Measurements from ENCODE around the gene PHF24. TPM values are rescaled to one million over a fixed set of nuclear protein-coding genes. Genes with fewer than 3 reads are reported as not detected.
A peak's percentile ranks its signal among the peaks of the same experiment; 100 is the strongest.

PHF24 gene
- total RNA-seq, 1 donor from 2014 or later: under 0.01 TPM

- no peak for DNase-seq (ENCODE audit: low read depth)
Observed at GRCh38 chr9:34983209-34983608, 25.1 kb downstream of the PHF24 start.

DNA sequence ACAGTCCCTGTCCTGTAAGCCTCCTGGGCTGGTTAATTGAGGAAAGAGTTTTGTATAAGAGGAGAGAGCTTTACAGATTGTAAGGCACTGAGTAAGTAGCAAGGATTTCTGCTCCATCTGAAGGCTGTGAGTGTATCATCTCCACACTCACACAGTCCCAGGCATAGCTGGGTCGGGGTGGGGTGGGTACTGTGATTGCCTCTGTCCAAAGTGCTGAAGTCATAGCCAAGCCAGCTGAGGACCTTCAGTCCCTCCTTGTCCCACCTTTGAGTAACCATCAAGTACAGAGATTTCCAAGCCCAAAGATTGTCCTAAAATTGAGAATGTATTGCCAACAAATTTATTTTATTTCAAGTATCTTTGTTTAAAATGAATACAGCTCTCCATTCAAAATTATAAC is 26.0 kb downstream of the PHF24 start:
- no peak for DNase-seq (ENCODE audit: low read depth)

- peak; percentile 55 for DNase-seq (ENCODE audit: low read depth)
Observed at GRCh38 chr9:34985311-34985899, 27.3 kb downstream of the PHF24 start.

DNA sequence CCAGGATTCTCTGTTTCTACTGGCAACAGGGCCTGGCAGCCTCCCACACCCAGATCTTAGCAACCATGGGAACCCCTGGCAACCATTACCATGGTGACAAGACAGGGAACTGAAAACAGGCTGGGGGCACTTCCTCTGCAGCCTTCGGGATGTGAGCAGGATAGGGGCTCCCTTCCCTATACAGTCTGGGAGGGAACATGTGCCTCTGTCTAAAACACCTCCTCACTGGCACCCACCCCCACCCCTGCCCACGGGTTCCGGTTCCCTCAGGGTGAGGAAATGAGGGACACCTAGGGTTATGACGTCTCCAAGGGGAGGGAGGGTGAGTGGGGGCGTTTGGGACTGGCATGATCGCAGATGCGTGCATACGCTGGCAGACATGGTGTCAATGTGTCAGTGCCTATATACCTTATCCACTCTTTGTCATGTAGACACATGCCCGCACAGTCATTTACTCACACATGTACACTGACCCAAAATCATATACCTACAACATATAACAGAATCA is 28.5 kb downstream of the PHF24 start:
- DNase-seq (ENCODE audit: low read depth): no peak

DNA sequence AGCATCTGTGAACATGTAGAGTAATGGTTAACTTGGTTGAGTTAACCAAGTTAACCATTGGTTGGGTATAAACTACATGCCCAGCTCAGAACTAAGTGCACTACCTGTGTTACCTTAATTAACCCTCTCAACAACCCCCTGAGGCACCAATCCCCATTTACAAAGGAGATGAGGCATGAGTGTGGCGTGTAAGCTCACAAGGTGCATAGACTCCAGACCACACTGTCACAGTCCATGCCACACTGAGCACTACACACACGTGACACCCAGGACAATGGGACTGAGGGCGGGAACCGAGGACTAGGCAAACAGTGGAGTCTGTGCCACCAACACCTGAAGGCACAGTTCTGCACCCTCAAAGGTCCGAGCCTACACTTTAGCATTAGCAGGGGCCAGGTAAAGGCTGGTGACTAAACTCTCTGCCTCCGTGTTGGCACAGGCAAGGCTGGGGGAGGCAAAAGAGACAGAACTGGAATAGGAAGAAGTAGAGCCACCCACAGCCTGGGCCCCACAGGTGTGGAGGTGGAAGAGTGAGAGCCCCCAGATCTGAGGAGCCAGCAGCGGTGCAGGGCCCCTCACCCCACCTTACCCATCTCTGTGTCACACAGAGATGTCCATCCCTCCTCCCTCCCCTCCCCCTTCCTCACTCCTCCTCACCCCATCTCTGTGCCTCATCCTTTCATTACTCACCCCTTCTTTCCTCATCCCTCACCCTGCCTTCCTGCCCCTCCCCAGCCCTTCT is 29.2 kb downstream of the PHF24 start:
- peak; percentile 56 for DNase-seq (ENCODE audit: low read depth)

- DNase-seq (ENCODE audit: low read depth): no peak
Observed at GRCh38 chr9:34988218-34989002, 30.3 kb downstream of the PHF24 start.

- DNase-seq (ENCODE audit: low read depth): peak; percentile 98
Observed at GRCh38 chr9:34989003-34989945, 31.2 kb downstream of the PHF24 start, which contains the start of gene DNAJB5. TSS of gene DNAJB5 (plus strand) at chr9:34989745. CDS start at chr9:34990631, 886 bp downstream.

DNA sequence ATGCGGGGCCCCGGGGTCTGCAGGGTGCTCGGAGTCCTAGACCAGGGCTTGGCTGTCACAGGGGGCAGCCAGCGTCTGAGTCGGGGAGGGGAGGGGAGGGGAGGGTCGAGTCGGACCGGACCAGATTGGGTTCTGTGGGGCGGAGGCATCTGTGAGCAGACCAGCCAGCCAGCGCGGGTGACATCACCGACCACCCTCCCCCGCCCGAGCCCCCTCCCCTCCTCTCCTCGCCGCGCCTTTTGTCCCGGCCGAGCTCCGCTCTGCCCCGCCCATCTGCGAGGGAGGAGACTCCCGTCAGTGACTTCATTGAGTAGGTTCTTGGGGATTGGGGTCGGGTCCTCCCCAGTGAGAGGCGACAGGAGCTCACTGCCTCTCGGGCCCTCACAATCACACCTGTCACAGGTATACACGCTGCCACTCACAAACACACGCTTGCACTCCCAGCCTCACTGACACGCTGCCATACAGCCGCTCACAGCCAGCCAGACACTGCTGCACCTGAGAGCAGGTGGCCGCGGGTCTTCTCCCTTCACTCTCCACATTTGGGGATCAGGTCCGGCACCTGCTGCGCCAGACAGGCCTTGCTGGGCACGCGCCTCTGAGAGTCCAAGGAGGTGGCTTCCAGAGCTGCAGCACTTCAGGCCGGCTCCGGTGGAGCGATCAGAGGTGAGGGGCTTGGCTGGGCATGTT is 32.0 kb downstream of the PHF24 start:
- DNase-seq (ENCODE audit: low read depth): no peak

DNA sequence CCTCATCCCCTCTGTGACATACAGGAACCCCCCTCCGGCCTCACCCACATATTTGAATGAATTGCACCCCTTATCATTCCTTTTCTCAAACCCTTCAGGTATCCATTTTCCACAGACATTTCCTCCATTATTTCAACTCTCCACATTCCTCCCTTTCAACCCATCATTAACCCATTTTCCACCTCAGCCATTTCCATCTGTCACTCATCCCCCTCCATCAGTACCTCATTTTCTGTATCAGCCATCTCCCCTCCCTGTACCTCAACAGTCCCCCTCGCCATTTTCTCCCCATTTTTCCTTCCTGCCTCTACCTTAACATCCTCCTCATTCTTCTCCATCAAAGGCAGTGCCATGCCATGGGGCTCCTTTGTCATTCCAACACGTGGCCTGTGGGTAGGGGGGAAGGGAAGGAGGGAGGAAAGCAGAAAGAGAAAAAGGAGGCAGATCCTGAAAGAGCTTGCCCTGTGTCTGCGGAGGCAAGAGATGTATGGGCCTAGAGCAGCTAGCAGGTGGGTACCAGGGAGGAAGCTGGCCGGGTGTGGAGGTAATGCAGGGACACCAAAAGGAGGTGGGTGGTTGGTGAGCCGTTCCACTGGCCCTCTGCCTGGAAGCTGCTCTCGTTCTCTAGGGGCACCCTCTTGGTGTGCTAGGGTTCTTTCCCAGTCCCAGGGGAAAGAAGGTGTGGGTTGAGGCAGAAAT is 33.0 kb downstream of the PHF24 start:
- DNase-seq (ENCODE audit: low read depth): no peak

DNA sequence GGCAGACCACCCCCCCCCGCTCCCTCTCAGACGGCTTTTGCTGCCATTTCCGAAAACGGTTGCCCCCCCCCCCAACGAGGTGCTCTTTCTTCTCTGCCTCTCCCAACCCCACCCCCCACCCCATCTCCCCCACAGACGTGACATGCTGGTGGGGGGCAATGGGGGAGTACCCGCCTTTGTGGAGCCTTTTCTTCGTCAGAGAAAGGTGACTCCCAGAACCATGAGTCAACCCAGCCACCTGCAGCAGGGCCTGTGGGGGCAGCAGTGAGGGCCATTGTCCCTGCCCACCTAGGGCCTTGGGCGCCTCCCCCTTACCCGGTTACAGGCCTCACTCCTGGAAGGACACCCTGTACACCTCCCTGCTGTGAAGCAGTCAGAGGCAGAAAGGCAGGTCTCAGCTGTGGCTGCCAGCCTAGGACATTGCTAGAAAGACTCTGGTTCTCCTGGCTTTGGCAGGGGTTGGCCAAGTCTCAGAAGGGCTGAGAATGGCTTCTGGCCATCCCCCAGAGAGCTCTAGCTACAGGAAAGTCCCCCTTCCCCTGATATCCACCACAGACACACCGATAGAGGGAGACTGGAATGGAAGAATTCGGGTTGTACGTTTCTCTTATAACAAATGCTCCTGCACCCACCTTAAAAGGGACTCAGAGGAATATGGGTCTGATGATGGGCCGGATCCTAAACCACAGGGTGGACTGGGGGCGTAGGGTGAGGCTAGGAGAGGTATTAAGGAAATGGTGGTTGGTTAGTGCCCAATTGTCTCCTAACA is 33.7 kb downstream of the PHF24 start:
- DNase-seq (ENCODE audit: low read depth): no peak

DNA sequence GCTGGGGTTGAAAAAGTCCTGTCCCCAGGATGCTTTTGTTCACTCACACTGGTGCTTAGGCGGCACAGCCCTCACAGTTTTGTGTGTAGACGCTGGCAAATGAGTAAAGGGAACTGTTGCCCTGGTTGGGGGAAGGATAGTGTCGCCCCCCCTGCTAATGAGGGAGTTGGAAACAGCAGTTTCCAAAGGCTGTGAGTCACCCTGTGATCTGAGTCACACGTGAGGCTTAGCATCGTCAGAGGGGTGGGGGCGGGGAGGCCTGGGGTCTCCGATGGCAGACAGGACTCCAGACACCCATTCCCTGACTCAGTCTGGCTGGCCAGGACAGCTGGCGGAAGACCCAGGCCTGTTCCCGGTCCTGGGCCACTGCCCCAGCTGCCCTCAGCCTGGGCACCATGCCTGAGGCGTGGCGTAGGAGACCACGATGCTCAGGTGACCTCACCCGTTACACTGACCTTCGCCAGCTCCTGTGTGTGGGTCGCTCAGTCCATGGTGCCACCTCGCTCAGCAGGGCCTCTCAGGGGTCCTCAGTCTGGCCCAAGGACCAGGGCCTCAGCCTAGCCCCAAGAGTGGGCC is 34.4 kb downstream of the PHF24 start:
- peak; percentile 91 for DNase-seq (ENCODE audit: low read depth)

- peak; percentile 78 for DNase-seq (ENCODE audit: low read depth)
Observed at GRCh38 chr9:34993502-34994259, 35.6 kb downstream of the PHF24 start.

DNA sequence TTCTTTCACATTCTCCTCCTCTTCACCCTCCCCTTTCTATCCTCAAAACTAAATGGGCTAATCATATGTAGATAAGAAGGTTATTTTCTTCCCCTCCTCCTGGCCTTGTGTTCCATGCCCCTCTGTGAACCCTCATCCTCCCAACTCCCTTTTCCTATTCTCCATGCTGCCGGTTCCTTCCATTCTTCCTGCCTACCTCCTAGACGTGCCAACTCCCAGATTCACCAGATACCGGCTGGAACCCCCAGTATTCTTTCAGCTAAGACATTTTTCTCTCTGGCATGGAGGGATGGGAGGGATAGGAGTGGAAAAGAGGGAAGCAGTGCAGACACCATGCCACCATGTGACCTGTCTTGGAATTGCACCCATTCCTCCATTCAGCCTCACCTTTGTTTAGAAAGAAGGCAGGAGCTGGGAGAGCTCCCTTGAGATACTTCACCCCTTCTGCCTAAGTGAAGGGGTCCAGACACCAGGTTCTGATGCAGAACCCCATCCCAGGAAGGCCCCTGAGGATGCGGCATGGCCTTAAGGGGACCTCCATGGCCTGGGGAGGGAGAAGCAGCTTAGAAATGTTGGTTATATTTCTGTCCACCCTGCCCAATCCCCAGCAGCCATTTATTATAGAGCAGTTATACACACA is 36.3 kb downstream of the PHF24 start:
- peak; percentile 64 for DNase-seq (ENCODE audit: low read depth)

- DNase-seq (ENCODE audit: low read depth): peak; percentile 91
Observed at GRCh38 chr9:34994900-34995669, 37.0 kb downstream of the PHF24 start.

GRCh38 chr9:34995670-34996060 is 37.6 kb downstream of the PHF24 start:
- no peak for DNase-seq (ENCODE audit: low read depth)

DNA sequence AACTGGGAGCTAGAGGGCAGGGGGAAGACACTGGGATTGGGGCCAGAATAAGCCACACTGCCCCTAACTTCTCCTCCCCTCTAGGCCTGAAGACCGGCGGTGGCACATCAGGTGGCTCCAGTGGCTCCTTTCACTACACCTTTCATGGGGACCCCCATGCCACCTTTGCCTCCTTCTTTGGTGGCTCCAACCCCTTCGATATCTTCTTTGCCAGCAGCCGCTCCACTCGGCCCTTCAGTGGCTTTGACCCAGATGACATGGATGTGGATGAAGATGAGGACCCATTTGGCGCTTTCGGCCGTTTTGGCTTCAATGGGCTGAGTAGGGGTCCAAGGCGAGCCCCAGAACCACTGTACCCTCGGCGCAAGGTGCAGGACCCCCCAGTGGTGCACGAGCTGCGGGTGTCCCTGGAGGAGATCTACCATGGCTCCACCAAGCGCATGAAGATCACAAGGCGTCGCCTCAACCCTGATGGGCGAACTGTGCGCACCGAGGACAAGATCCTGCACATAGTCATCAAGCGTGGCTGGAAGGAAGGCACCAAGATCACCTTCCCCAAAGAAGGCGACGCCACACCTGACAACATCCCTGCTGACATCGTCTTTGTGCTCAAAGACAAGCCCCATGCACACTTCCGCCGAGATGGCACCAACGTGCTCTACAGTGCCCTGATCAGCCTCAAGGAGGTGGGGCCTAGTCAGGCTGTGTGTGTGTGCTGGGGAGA is 38.3 kb downstream of the PHF24 start:
- DNase-seq (ENCODE audit: low read depth): no peak
